HEK293 (cell line): ENCODE results near the gene MRPL54.

ENCODE experiments used
- BCL11B ChIP-seq: fragments of 450-650 bp; formaldehyde crosslinking; IDR thresholded peaks from 2 replicates; pipeline ENCODE4 v1.5.1; 2016; ENCODE audit warnings: low read depth, missing biosample characterization, missing genetic modification characterization
- EGR2 ChIP-seq: fragments of 450-650 bp; formaldehyde crosslinking; IDR thresholded peaks from 2 replicates; pipeline ENCODE4 v1.5.1; 2016; ENCODE audit warnings: low read depth, missing biosample characterization, missing genetic modification characterization
- PRDM10 ChIP-seq: fragments of 450-650 bp; formaldehyde crosslinking; IDR thresholded peaks from 2 replicates; pipeline ENCODE4 v1.5.1; 2016; ENCODE audit warnings: missing biosample characterization, missing genetic modification characterization
- TCF7L2 ChIP-seq: IDR thresholded peaks from 2 replicates; pipeline ENCODE4 v1.6.1; 2011; ENCODE audit warnings: low read depth, mild to moderate bottlenecking, inconsistent platforms, low read length, moderate library complexity, borderline replicate concordance
- ZBTB17 ChIP-seq: fragments of 450-650 bp; formaldehyde crosslinking; IDR thresholded peaks from 2 replicates; pipeline ENCODE4 v1.5.1; 2016; ENCODE audit warnings: missing biosample characterization, missing genetic modification characterization
- ZBTB20 ChIP-seq: fragments of 450-650 bp; formaldehyde crosslinking; IDR thresholded peaks from 2 replicates; pipeline ENCODE4 v1.5.1; 2016; ENCODE audit warnings: missing biosample characterization, missing genetic modification characterization
- ZNF10 ChIP-seq: fragments of 450-650 bp; formaldehyde crosslinking; IDR thresholded peaks from 2 replicates; pipeline ENCODE4 v1.5.1; 2017; ENCODE audit warnings: missing biosample characterization, missing genetic modification characterization
- ZNF133 ChIP-seq: fragments of 450-650 bp; formaldehyde crosslinking; IDR thresholded peaks from 2 replicates; pipeline ENCODE4 v1.5.1; 2016; ENCODE audit warnings: missing biosample characterization, missing genetic modification characterization
- ZNF2 ChIP-seq: fragments of 450-650 bp; formaldehyde crosslinking; IDR thresholded peaks from 2 replicates; pipeline ENCODE4 v1.5.1; 2016; ENCODE audit warnings: missing biosample characterization, missing genetic modification characterization
- ZNF202 ChIP-seq: fragments of 450-650 bp; formaldehyde crosslinking; IDR thresholded peaks from 2 replicates; pipeline ENCODE4 v1.5.1; 2016; ENCODE audit warnings: missing biosample characterization, missing genetic modification characterization, borderline replicate concordance
- ZNF23 ChIP-seq: fragments of 450-650 bp; formaldehyde crosslinking; IDR thresholded peaks from 2 replicates; pipeline ENCODE4 v1.5.1; 2016; ENCODE audit warnings: missing biosample characterization, missing genetic modification characterization, borderline replicate concordance
- ZNF239 ChIP-seq: fragments of 450-650 bp; formaldehyde crosslinking; IDR thresholded peaks from 2 replicates; pipeline ENCODE4 v1.5.1; 2016; ENCODE audit warnings: missing biosample characterization, missing genetic modification characterization
- ZNF248 ChIP-seq: fragments of 450-650 bp; formaldehyde crosslinking; IDR thresholded peaks from 2 replicates; pipeline ENCODE4 v1.5.1; 2017; ENCODE audit warnings: missing biosample characterization, missing genetic modification characterization
- ZNF280C ChIP-seq: fragments of 450-650 bp; formaldehyde crosslinking; IDR thresholded peaks from 2 replicates; pipeline ENCODE4 v1.5.1; 2016; ENCODE audit warnings: missing biosample characterization, missing genetic modification characterization
- ZNF280D ChIP-seq: fragments of 450-650 bp; formaldehyde crosslinking; IDR thresholded peaks from 2 replicates; pipeline ENCODE4 v1.5.1; 2016; ENCODE audit warnings: missing biosample characterization, missing genetic modification characterization
- ZNF544 ChIP-seq: fragments of 450-650 bp; formaldehyde crosslinking; IDR thresholded peaks from 2 replicates; pipeline ENCODE4 v1.5.0; 2017; ENCODE audit warnings: missing biosample characterization, missing genetic modification characterization
- ZNF561 ChIP-seq: fragments of 450-650 bp; IDR thresholded peaks from 2 replicates; pipeline ENCODE4 v1.5.1; 2018; ENCODE audit warnings: missing biosample characterization, missing genetic modification characterization, borderline replicate concordance
- ZNF600 ChIP-seq: fragments of 450-650 bp; formaldehyde crosslinking; IDR thresholded peaks from 2 replicates; pipeline ENCODE4 v1.5.1; 2016; ENCODE audit warnings: missing biosample characterization, missing genetic modification characterization
- ZNF843 ChIP-seq: fragments of 450-650 bp; formaldehyde crosslinking; IDR thresholded peaks from 2 replicates; pipeline ENCODE4 v1.5.1; 2016; ENCODE audit warnings: missing biosample characterization, missing genetic modification characterization
- ZXDB ChIP-seq: fragments of 450-650 bp; formaldehyde crosslinking; IDR thresholded peaks from 2 replicates; pipeline ENCODE4 v1.5.1; 2016; ENCODE audit warnings: missing biosample characterization, missing genetic modification characterization
- TF ChIP-seq, protein P1 (sequence below): fragments of 450-650 bp; formaldehyde crosslinking; IDR thresholded peaks from 2 replicates; pipeline ENCODE4; 2016; ENCODE audit warnings: missing biosample characterization, missing genetic modification characterization
- TF ChIP-seq, protein P2 (sequence below): sonication (generic); formaldehyde crosslinking; IDR thresholded peaks from 2 replicates; pipeline ENCODE4 v1.8.1; 2022; ENCODE audit warnings: mild to moderate bottlenecking, moderate library complexity, missing genetic modification reagents
- TF ChIP-seq, protein P3 (sequence below): fragments of 450-650 bp; formaldehyde crosslinking; IDR thresholded peaks from 2 replicates; pipeline ENCODE4 v1.5.1; 2016; ENCODE audit warnings: missing biosample characterization, missing genetic modification characterization

MRPL54 gene

GRCh38 chr19:3762501-3763459 is at the start of gene MRPL54 (continued):
- no peak for TF ChIP-seq ZNF10
- TF ChIP-seq ZNF561 (tag by site-specific recombination), result no peak
- TF ChIP-seq ZNF544 (tag by site-specific recombination), result no peak
- TF ChIP-seq, protein P1, sequence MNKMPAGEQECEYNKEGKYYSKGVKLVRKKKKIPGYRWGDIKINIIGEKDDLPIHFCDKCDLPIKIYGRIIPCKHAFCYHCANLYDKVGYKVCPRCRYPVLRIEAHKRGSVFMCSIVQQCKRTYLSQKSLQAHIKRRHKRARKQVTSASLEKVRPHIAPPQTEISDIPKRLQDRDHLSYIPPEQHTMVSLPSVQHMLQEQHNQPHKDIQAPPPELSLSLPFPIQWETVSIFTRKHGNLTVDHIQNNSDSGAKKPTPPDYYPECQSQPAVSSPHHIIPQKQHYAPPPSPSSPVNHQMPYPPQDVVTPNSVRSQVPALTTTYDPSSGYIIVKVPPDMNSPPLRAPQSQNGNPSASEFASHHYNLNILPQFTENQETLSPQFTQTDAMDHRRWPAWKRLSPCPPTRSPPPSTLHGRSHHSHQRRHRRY, result no peak
- TF ChIP-seq ZNF133 (tag by site-specific recombination), result no peak
- TF ChIP-seq ZNF600 (tag by site-specific recombination), result peak; percentile 93
- TF ChIP-seq, protein P2, sequence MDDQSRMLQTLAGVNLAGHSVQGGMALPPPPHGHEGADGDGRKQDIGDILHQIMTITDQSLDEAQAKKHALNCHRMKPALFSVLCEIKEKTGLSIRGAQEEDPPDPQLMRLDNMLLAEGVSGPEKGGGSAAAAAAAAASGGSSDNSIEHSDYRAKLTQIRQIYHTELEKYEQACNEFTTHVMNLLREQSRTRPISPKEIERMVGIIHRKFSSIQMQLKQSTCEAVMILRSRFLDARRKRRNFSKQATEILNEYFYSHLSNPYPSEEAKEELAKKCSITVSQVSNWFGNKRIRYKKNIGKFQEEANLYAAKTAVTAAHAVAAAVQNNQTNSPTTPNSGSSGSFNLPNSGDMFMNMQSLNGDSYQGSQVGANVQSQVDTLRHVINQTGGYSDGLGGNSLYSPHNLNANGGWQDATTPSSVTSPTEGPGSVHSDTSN (CRISPR knock-in tag), result no peak
- TF ChIP-seq, protein P3, sequence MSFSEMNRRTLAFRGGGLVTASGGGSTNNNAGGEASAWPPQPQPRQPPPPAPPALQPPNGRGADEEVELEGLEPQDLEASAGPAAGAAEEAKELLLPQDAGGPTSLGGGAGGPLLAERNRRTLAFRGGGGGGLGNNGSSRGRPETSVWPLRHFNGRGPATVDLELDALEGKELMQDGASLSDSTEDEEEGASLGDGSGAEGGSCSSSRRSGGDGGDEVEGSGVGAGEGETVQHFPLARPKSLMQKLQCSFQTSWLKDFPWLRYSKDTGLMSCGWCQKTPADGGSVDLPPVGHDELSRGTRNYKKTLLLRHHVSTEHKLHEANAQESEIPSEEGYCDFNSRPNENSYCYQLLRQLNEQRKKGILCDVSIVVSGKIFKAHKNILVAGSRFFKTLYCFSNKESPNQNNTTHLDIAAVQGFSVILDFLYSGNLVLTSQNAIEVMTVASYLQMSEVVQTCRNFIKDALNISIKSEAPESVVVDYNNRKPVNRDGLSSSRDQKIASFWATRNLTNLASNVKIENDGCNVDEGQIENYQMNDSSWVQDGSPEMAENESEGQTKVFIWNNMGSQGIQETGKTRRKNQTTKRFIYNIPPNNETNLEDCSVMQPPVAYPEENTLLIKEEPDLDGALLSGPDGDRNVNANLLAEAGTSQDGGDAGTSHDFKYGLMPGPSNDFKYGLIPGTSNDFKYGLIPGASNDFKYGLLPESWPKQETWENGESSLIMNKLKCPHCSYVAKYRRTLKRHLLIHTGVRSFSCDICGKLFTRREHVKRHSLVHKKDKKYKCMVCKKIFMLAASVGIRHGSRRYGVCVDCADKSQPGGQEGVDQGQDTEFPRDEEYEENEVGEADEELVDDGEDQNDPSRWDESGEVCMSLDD, result peak; percentile 88
- no peak for TF ChIP-seq TCF7L2
- no peak for TF ChIP-seq ZNF23
- TF ChIP-seq EGR2 (tag by site-specific recombination), result peak; percentile 71
- TF ChIP-seq ZNF280C (tag by site-specific recombination), result no peak
- TF ChIP-seq ZNF280D (tag by site-specific recombination), result peak; percentile 88
- TF ChIP-seq ZNF843 (tag by site-specific recombination), result 0 out of 2 replicates have a peak, but pooled peaks have one; percentile 38
- TF ChIP-seq ZNF248 (tag by site-specific recombination), result no peak
- TF ChIP-seq ZBTB17, result peak; percentile 64
- TF ChIP-seq ZNF239, result no peak
- TF ChIP-seq ZBTB20 (tag by site-specific recombination), result peak; percentile 96
- TF ChIP-seq PRDM10 (tag by site-specific recombination), result peak; percentile 82; the same call in 1 of the 2 replicates
- peak; percentile 85 for TF ChIP-seq ZNF2 (tag by site-specific recombination)
- TF ChIP-seq BCL11B (tag by site-specific recombination), result no peak
- TF ChIP-seq ZNF202 (tag by site-specific recombination), result no peak
- TF ChIP-seq ZXDB (tag by site-specific recombination), result peak; percentile 85
